HEK293 (cell line): Measurements from ENCODE around the gene REST.
A peak's percentile ranks its signal among the peaks of the same experiment; 100 is the strongest.

Source experiments
- CTCF ChIA-PET: fragments of 350-600 bp; formaldehyde crosslinking; extraction: SDS; loops from one replicate; lab custom pipeline; 2021; ENCODE audit warnings: antibody characterized with exemption; lab: Yijun Ruan, JAX
- POLR2A ChIA-PET: fragments of 300-600 bp; formaldehyde crosslinking; extraction: SDS; loops from one replicate; lab custom pipeline; 2020; ENCODE audit warnings: antibody characterized with exemption, inconsistent platforms; lab: Yijun Ruan, JAX
- H3K27ac ChIP-seq: fragments of 200-500 bp; sonication (Bioruptor generic); 2 replicates; pipeline ENCODE4 v1.5.1; 2014; ENCODE audit warnings: low read depth, low read length, control low read depth, inconsistent platforms; ENCODE audit errors: extremely low read depth
- H3K36me3 ChIP-seq, 2 experiments: fragments of 200-500 bp in 1 of 2; sonication (Bioruptor generic) in 1 of 2; 1 replicate in 1 of 2; 2 replicates in 1 of 2; pipeline ENCODE4 v1.5.1; 2014 to 2017; ENCODE audit warnings: inconsistent platforms in 2 of 2, low read length in 2 of 2; ENCODE audit not compliant: control insufficient read depth in 2 of 2, insufficient read depth in 1 of 2
- H3K4me1 ChIP-seq: fragments of 200-500 bp; sonication (Bioruptor generic); 2 replicates; pipeline ENCODE4 v1.5.1; 2014; ENCODE audit warnings: mild to moderate bottlenecking, low read length, inconsistent platforms; ENCODE audit not compliant: control insufficient read depth, insufficient read depth
- H3K4me3 ChIP-seq: 2 replicates; pipeline ENCODE4 v1.5.1; 2011; ENCODE audit warnings: low read depth, mild to moderate bottlenecking, control low read depth, low read length, moderate library complexity
- H3K9me3 ChIP-seq: fragments of 200-500 bp; sonication (Bioruptor generic); 2 replicates; pipeline ENCODE4 v1.5.1; 2014; ENCODE audit warnings: low read depth, low read length, inconsistent platforms; ENCODE audit not compliant: control insufficient read depth, insufficient read depth
- PATZ1 ChIP-seq: fragments of 450-650 bp; formaldehyde crosslinking; IDR thresholded peaks from 2 replicates; pipeline ENCODE4 v1.5.1; 2016; ENCODE audit warnings: missing biosample characterization, missing genetic modification characterization
- PRDM2 ChIP-seq: fragments of 450-650 bp; formaldehyde crosslinking; IDR thresholded peaks from 2 replicates; pipeline ENCODE4 v1.5.1; 2016; ENCODE audit warnings: missing biosample characterization, missing genetic modification characterization, borderline replicate concordance
- SETDB1 ChIP-seq: IDR thresholded peaks from one replicate; pipeline ENCODE4 v1.6.1; 2017; ENCODE audit warnings: mild to moderate bottlenecking, low read length, moderate library complexity, mixed read lengths; ENCODE audit not compliant: insufficient read length
- SP2 ChIP-seq: fragments of 450-650 bp; formaldehyde crosslinking; IDR thresholded peaks from 2 replicates; pipeline ENCODE4 v1.5.1; 2016; ENCODE audit warnings: missing biosample characterization, missing genetic modification characterization
- ZNF2 ChIP-seq: fragments of 450-650 bp; formaldehyde crosslinking; IDR thresholded peaks from 2 replicates; pipeline ENCODE4 v1.5.1; 2016; ENCODE audit warnings: missing biosample characterization, missing genetic modification characterization
- ZNF223 ChIP-seq: fragments of 450-650 bp; formaldehyde crosslinking; IDR thresholded peaks from 2 replicates; pipeline ENCODE4 v1.5.1; 2016; ENCODE audit warnings: missing biosample characterization, missing genetic modification characterization
- ZNF501 ChIP-seq: fragments of 450-650 bp; formaldehyde crosslinking; IDR thresholded peaks from 2 replicates; pipeline ENCODE4 v1.5.1; 2016; ENCODE audit warnings: missing biosample characterization, missing genetic modification characterization
- ZNF596 ChIP-seq: fragments of 450-650 bp; IDR thresholded peaks from 2 replicates; pipeline ENCODE4 v1.5.0; 2018; ENCODE audit warnings: missing biosample characterization, mild to moderate bottlenecking, missing genetic modification characterization, moderate library complexity
- ZNF600 ChIP-seq: fragments of 450-650 bp; formaldehyde crosslinking; IDR thresholded peaks from 2 replicates; pipeline ENCODE4 v1.5.1; 2016; ENCODE audit warnings: missing biosample characterization, missing genetic modification characterization
- ZNF610 ChIP-seq: fragments of 450-650 bp; formaldehyde crosslinking; IDR thresholded peaks from 2 replicates; pipeline ENCODE4 v1.5.1; 2016; ENCODE audit warnings: missing biosample characterization, missing genetic modification characterization, borderline replicate concordance
- ZNF776 ChIP-seq: fragments of 450-650 bp; formaldehyde crosslinking; IDR thresholded peaks from 2 replicates; pipeline ENCODE4 v1.5.0; 2017; ENCODE audit warnings: missing biosample characterization, missing genetic modification characterization, borderline replicate concordance

Gene REST

GRCh38 chr4:56972389-56972788 is 64.7 kb downstream of the REST start:
- Histone ChIP-seq H3K4me1 (no peaks in the 10 kb centered on the region), H3K36me3 (peaks cover 10 to 67% of the 10 kb centered on the region in 2 experiments), H3K9me3 (no peaks in the 10 kb centered on the region), H3K27ac (no peak overlapping the region), H3K4me3 (no peak overlapping the region)
- POLR2A ChIA-PET: no interaction called here
- CTCF ChIA-PET: no interaction called here
- TF ChIP-seq PRDM2 (tag by site-specific recombination): no peak

GRCh38 chr4:56972809-56973208 is 65.1 kb downstream of the REST start:
- Histone ChIP-seq H3K9me3 (no peaks in the 10 kb centered on the region), H3K36me3 (peaks cover 10 to 63% of the 10 kb centered on the region in 2 experiments), H3K4me3 (no peak overlapping the region), H3K27ac (no peak overlapping the region), H3K4me1 (no peaks in the 10 kb centered on the region)
- ChIA-PET POLR2A (no interaction called here), CTCF (no interaction called here)
- TF ChIP-seq ZNF2 (tag by site-specific recombination) (no peak), SETDB1 (peak; percentile 82)

- POLR2A ChIA-PET: no interaction called here
- H3K4me3 ChIP-seq: no peak overlapping the region
These were observed 65.6 kb downstream of the REST start for GRCh38 chr4:56973336-56973735.

More at GRCh38 chr4:56973336-56973735, 65.6 kb downstream of the REST start:
- Histone ChIP-seq H3K4me1 (no peaks in the 10 kb centered on the region), H3K36me3 (peaks cover 10 to 58% of the 10 kb centered on the region in 2 experiments), H3K27ac (no peak overlapping the region), H3K9me3 (no peaks in the 10 kb centered on the region)
- CTCF ChIA-PET: interaction anchor here (0.9 kb wide), 1 partner anchor 12 kb away, joined by 6 read pairs; no protein-coding TSS in a partner anchor
- TF ChIP-seq SETDB1 (no peak), ZNF223 (tag by site-specific recombination) (no peak), ZNF596 (tag by site-specific recombination) (no peak), SP2 (tag by site-specific recombination) (no peak), ZNF610 (no peak), ZNF501 (tag by site-specific recombination) (no peak), PATZ1 (tag by site-specific recombination) (no peak), ZNF776 (tag by site-specific recombination) (no peak), ZNF600 (tag by site-specific recombination) (no peak)
